DOHH2 (cell line): Measurements from ENCODE around the gene LSM14B.
"Not testable (repeated sequence)": the region's sequence is repeated elsewhere in the genome, so short reads cannot be mapped to it uniquely, and the experiment has no call there.

ENCODE experiments used
- EZH2phosphoT487 ChIP-seq: fragments of 200-600 bp; sonication (generic); IDR thresholded peaks from 2 replicates; pipeline ENCODE4 v1.6.1; 2017; ENCODE audit warnings: borderline replicate concordance, mild to moderate bottlenecking, antibody characterized with exemption, low read length, moderate library complexity, mixed read lengths
- TF ChIP-seq, protein P1 (sequence below): fragments of 200-600 bp; sonication (generic); IDR thresholded peaks from one replicate; pipeline ENCODE4 v1.5.1; 2014; ENCODE audit warnings: antibody characterized with exemption, mild to moderate bottlenecking, low read depth, low read length; ENCODE audit not compliant: poor library complexity, severe bottlenecking

DNA sequence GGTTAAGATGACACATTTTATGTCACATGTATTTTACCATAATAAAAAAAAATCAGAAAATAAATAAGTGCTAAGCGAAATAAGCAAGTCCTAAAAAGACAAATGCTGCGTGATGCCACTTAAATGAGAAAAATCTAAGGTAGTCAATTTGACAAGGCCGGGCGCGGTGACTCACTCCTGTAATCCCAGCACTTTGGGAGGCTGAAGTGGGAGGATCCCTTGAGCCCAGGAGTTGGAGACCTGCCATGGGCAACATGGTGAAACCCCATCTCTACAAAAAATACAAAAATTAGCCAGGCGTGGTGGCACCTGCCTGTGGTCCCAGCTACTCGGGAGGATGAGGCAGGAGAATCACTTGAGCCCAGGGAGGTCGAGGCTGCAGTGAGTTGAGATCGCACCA is 38.1 kb upstream of the LSM14B start:
- TF ChIP-seq, protein P1, sequence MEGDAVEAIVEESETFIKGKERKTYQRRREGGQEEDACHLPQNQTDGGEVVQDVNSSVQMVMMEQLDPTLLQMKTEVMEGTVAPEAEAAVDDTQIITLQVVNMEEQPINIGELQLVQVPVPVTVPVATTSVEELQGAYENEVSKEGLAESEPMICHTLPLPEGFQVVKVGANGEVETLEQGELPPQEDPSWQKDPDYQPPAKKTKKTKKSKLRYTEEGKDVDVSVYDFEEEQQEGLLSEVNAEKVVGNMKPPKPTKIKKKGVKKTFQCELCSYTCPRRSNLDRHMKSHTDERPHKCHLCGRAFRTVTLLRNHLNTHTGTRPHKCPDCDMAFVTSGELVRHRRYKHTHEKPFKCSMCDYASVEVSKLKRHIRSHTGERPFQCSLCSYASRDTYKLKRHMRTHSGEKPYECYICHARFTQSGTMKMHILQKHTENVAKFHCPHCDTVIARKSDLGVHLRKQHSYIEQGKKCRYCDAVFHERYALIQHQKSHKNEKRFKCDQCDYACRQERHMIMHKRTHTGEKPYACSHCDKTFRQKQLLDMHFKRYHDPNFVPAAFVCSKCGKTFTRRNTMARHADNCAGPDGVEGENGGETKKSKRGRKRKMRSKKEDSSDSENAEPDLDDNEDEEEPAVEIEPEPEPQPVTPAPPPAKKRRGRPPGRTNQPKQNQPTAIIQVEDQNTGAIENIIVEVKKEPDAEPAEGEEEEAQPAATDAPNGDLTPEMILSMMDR = not testable (repeated sequence)
- not testable (repeated sequence) for TF ChIP-seq EZH2phosphoT487
